ENCODE measurements around the gene PTPN4.

DNA sequence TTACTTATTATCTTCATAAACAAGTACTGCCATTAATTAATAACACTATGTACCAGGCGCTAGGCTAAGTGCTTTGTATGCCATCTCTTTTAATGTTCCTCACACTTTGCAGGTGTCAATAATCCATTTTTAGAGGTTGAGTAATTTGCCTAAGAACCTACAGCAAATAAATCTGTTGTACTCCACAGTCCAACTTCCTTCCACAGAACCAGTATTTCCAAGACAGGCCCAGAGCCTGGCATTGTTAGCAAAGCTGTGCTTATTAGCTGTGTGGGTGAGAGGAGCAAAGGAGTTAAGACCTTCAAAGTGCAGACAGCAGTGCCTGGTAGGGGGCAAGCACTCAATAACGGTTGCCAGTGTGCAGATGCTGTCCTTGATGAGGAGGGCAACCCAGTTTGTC is 14.2 kb upstream of the PTPN4 start:
- no peak for TF ChIP-seq CTCF (IDR thresholded peaks at IDR 0.05)
- no peak for TF ChIP-seq POLR2A (IDR thresholded peaks at IDR 0.05)

Measured in uterus (tissue), 2 donors.